Effector memory CD8-positive, alpha-beta T cell (primary cell): ENCODE measurements around the gene FHOD1.
A peak's percentile ranks its signal among the peaks of the same experiment; 100 is the strongest.

Experiments used
- ATAC-seq: fragments of 150-1000 bp; cut with Tn5 transposase; replicated peaks from 2 replicates; pipeline ENCODE4 v1.10.0; 2021; ENCODE audit warnings: mild to moderate bottlenecking, moderate library complexity
- DNase-seq, 3 experiments: peaks; one replicate each; pipeline ENCODE4 v3.0.0; 2021
- H3K27ac Mint-ChIP-seq, 2 donors: one replicate each; pipeline ENCODE4 v1.8.0; 2022; ENCODE audit warnings: mild to moderate bottlenecking in 2 of 2, mixed read lengths in 2 of 2, moderate library complexity in 2 of 2
- H3K27me3 Mint-ChIP-seq, 2 donors: one replicate each; pipeline ENCODE4 v1.8.0; 2022; ENCODE audit warnings: mixed read lengths in 2 of 2
- H3K36me3 Mint-ChIP-seq: one replicate; pipeline ENCODE4 v1.8.0; 2022; ENCODE audit warnings: mild to moderate bottlenecking, moderate library complexity, mixed read lengths; ENCODE audit not compliant: insufficient read depth
- H3K4me1 Mint-ChIP-seq, 2 donors: one replicate each; pipeline ENCODE4 v1.8.0; 2022; ENCODE audit warnings: low read depth in 2 of 2, mixed read lengths in 2 of 2
- H3K4me3 Mint-ChIP-seq, 2 donors: one replicate each; pipeline ENCODE4 v1.8.0; 2022; ENCODE audit warnings: mild to moderate bottlenecking in 2 of 2, mixed read lengths in 2 of 2, moderate library complexity in 2 of 2
- H3K9me3 Mint-ChIP-seq, 2 donors: one replicate each; pipeline ENCODE4 v1.8.0; 2022; ENCODE audit warnings: mixed read lengths in 2 of 2

Gene FHOD1

GRCh38 chr16:67250045-67250327 lies 2.7 kb upstream of the FHOD1 start:
- ATAC-seq: no peak
- H3K27ac Mint-ChIP-seq: peak overlapping the region in 1 of 2 donors; percentile 81

DNA sequence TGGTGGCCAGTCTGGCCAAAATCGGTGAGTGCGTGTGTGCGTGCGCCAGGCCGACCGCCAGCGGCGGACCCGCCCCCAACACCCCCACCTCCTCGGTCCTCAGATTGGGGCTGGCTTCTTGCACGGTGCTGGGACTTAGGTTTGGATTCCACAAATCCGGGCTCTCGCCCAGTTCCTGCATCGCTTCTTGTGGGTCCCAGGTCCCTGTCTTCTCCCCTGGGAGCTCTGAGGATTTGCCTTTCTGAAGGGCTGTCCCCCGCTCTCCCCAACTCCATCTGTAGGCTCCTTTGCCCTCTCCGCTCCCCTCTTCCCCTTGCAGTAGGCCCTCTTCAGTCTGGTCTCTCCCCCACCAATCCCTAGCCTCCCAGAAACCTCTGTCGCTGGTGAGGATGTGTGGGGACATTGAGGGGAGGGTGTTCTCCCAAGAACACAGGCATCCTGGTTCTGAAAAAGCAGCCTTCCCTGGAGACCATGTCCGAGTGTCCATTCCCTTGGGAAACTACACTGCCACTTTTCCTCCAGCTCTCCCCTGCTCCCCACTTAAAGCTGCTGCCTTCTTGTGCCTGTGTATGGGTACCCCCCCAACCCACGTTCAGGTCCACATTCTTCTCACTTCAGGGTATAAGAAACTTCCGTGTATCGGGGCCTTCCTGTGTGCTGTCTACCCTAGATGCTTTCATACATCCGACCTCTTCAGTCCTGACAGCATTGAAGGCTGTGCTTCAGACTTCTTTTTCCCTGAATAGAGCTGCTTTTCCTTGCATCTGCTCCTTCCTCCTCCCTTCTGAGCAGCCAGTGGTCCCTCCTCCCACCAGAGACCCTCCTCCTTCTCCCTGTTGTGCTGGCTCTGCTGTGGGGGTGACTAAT lies 2.1 kb upstream of the FHOD1 start:
- peaks cover 24 to 32% of the 10 kb centered on the region in 2 donors for H3K4me1 Mint-ChIP-seq
- peak overlapping the region in 1 of 2 donors; percentile 81 for H3K27ac Mint-ChIP-seq
- ATAC-seq (no peak), DNase-seq (no peak)
- peaks cover 16% of the 10 kb centered on the region for H3K36me3 Mint-ChIP-seq
- H3K9me3 Mint-ChIP-seq: no peaks in the 10 kb centered on the region
- H3K4me3 Mint-ChIP-seq: peak overlapping the region; percentile 90 to 96
- peaks cover 5 to 19% of the 10 kb centered on the region in 2 donors for H3K27me3 Mint-ChIP-seq

More at GRCh38 chr16:67250045-67250327, 2.7 kb upstream of the FHOD1 start:
- Mint-ChIP-seq H3K36me3 (peaks cover 14% of the 10 kb centered on the region), H3K4me1 (peaks cover 18 to 26% of the 10 kb centered on the region in 2 donors), H3K27me3 (peaks cover 5 to 19% of the 10 kb centered on the region in 2 donors), H3K4me3 (peak overlapping the region; percentile 90 to 96), H3K9me3 (no peaks in the 10 kb centered on the region)
- DNase-seq: no peak

GRCh38 chr16:67248401-67249177 lies 1.3 kb upstream of the FHOD1 start, which contains the start of gene SLC9A5:
TSS of gene SLC9A5 (plus strand) at chr16:67248979. CDS start at chr16:67249015, 36 bp downstream.
- Mint-ChIP-seq H3K27ac (peak within 1 kb of the TSS; percentile 92 to 96), H3K4me1 (peaks cover 29 to 37% of the 10 kb centered on the region in 2 donors), H3K4me3 (peak within 1 kb of the TSS; percentile 90 to 96), H3K27me3 (peaks cover 5 to 19% of the 10 kb centered on the region in 2 donors), H3K9me3 (no peaks in the 10 kb centered on the region), H3K36me3 (peaks cover 18% of the 10 kb centered on the region)
- DNase-seq (peak in 1 of 3 experiments; percentile 15), ATAC-seq (no peak)

- H3K9me3 Mint-ChIP-seq: no peaks in the 10 kb centered on the region
- H3K36me3 Mint-ChIP-seq: peaks cover 18% of the 10 kb centered on the region
- peaks cover 29 to 38% of the 10 kb centered on the region in 2 donors for H3K4me1 Mint-ChIP-seq
- H3K4me3 Mint-ChIP-seq: peak overlapping the region; percentile 90 to 96
- DNase-seq: no peak
- peaks cover 5 to 19% of the 10 kb centered on the region in 2 donors for H3K27me3 Mint-ChIP-seq
- no peak for ATAC-seq
- H3K27ac Mint-ChIP-seq: peak overlapping the region; percentile 92 to 96
Measured at GRCh38 chr16:67248073-67248400, 756 bp upstream of the FHOD1 start.

DNA sequence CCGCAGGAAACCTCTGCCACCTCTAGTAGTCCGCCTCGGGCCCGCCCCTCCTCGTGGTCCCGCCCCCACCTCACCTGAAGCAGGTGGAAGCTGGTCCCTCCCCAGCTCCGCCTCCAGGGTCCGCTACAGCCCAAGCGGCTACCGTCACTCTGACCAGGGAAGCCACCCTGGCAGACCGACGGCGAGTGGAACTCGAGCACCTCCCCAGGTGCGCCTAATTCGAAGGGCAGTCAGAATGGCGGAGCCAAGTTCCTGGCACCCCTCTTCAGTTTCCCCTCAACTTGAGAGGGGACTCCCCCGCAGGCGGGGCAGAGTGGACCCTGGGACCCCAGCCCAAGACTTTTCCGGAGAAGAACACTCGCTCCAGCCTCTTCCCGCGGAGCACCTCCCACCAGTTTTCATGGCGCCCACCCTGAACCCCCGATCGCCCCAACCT lies 507 bp downstream of the FHOD1 start:
- peaks cover 5 to 12% of the 10 kb centered on the region in 2 donors for H3K27me3 Mint-ChIP-seq
- ATAC-seq (no peak), DNase-seq (peak in 1 of 3 experiments; percentile 23)
- peaks cover 32 to 42% of the 10 kb centered on the region in 2 donors for H3K4me1 Mint-ChIP-seq
- H3K4me3 Mint-ChIP-seq: peak overlapping the region; percentile 90 to 96
- peaks cover 18% of the 10 kb centered on the region for H3K36me3 Mint-ChIP-seq
- no peaks in the 10 kb centered on the region for H3K9me3 Mint-ChIP-seq
- H3K27ac Mint-ChIP-seq: peak overlapping the region; percentile 92 to 96

- peaks cover 20% of the 10 kb centered on the region for H3K36me3 Mint-ChIP-seq
- H3K27me3 Mint-ChIP-seq: peaks cover 5 to 12% of the 10 kb centered on the region in 2 donors
- H3K27ac Mint-ChIP-seq: peak overlapping the region; percentile 92 to 96
- H3K4me3 Mint-ChIP-seq: peak overlapping the region; percentile 90 to 96
- DNase-seq: peak in 1 of 3 experiments; percentile 42
- H3K9me3 Mint-ChIP-seq: no peaks in the 10 kb centered on the region
- ATAC-seq: no peak
- peaks cover 32 to 45% of the 10 kb centered on the region in 2 donors for H3K4me1 Mint-ChIP-seq
Measured at GRCh38 chr16:67246081-67246755, 1.1 kb downstream of the FHOD1 start.

DNA sequence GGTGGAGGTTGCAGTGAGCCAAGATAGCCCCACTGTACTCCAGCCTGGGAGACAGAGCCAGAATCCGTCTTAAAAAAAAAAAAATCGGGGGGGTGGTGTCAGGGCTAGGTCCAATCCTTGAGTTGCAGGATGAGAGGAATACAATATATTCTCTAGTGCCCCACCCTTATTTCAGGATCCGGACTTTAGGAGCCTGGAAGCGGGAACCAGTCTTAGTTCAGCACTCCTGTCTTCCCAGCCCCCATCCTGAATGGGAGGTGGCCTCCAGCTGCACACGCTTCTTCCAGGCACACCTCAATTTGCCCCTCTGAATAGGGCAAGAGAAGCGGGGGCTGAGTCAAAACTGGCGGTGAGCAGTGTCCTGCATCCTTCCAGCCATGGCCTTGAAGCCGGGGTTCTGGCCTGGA lies 1.6 kb downstream of the FHOD1 start:
- Mint-ChIP-seq H3K4me1 (peaks cover 32 to 45% of the 10 kb centered on the region in 2 donors), H3K4me3 (peak overlapping the region; percentile 90 to 96), H3K27ac (peak overlapping the region; percentile 93 to 96), H3K27me3 (peaks cover 5 to 12% of the 10 kb centered on the region in 2 donors), H3K9me3 (no peaks in the 10 kb centered on the region), H3K36me3 (peaks cover 20% of the 10 kb centered on the region)
- DNase-seq (no peak), ATAC-seq (no peak)

GRCh38 chr16:67245186-67245585 lies 2.1 kb downstream of the FHOD1 start:
- Mint-ChIP-seq H3K27ac (peak overlapping the region; percentile 93 to 96), H3K27me3 (peaks cover 5 to 10% of the 10 kb centered on the region in 2 donors), H3K4me1 (peaks cover 32 to 45% of the 10 kb centered on the region in 2 donors), H3K36me3 (peaks cover 20% of the 10 kb centered on the region), H3K9me3 (no peaks in the 10 kb centered on the region), H3K4me3 (peak overlapping the region; percentile 90 to 96)
- DNase-seq (no peak), ATAC-seq (no peak)

GRCh38 chr16:67244387-67245185 lies 2.7 kb downstream of the FHOD1 start:
- Mint-ChIP-seq H3K9me3 (no peaks in the 10 kb centered on the region), H3K36me3 (peaks cover 18% of the 10 kb centered on the region), H3K4me1 (peaks cover 32 to 40% of the 10 kb centered on the region in 2 donors), H3K27ac (peak overlapping the region; percentile 93 to 96), H3K4me3 (peak overlapping the region; percentile 90 to 96), H3K27me3 (peaks cover 0 to 4% of the 10 kb centered on the region in 2 donors)
- DNase-seq (peak; percentile 63 to 64 (median 64)), ATAC-seq (peak; percentile 70)

DNA sequence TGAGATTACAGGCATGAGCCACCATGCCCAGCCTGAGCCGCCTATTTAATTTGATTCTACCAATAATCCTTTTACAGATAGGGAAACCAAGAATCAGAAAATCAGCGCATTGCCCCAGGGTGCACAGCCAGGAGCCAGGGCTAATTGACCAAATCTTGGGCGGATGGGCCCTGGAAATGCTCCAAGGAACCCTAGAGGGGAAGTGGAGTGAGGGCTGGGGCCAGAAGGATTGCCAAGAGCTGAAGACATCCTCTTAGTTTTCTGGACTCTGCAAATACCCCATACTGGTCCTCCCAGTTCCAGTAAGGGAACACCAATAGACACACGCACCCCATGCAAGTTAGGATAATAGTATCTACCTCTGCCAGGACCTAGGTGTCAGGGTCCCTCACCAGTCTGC lies 3.8 kb downstream of the FHOD1 start:
- H3K9me3 Mint-ChIP-seq: no peaks in the 10 kb centered on the region
- peaks cover 29 to 36% of the 10 kb centered on the region in 2 donors for H3K4me1 Mint-ChIP-seq
- no peaks in the 10 kb centered on the region for H3K27me3 Mint-ChIP-seq
- no peak for ATAC-seq
- H3K27ac Mint-ChIP-seq: peak overlapping the region; percentile 93 to 96
- peaks cover 13% of the 10 kb centered on the region for H3K36me3 Mint-ChIP-seq
- no peak for DNase-seq
- H3K4me3 Mint-ChIP-seq: no peak overlapping the region

GRCh38 chr16:67242138-67242730 lies 5.0 kb downstream of the FHOD1 start:
- Mint-ChIP-seq H3K27ac (peak overlapping the region in 1 of 2 donors; percentile 80), H3K4me3 (no peak overlapping the region), H3K36me3 (peaks cover 21% of the 10 kb centered on the region), H3K27me3 (no peaks in the 10 kb centered on the region), H3K4me1 (peaks cover 18 to 32% of the 10 kb centered on the region in 2 donors), H3K9me3 (no peaks in the 10 kb centered on the region)
- DNase-seq (no peak), ATAC-seq (no peak)
